Keratinocyte (primary cell): ENCODE data around the gene TWF2. TPM values are rescaled to one million over a fixed set of nuclear protein-coding genes. Genes with fewer than 3 reads are reported as not detected.

Experiments
- DNase-seq: peaks from one replicate; pipeline ENCODE4 v3.0.0-alpha.2; 2011; ENCODE audit warnings: low read depth, missing footprints, low spot score
- FAIRE-seq: peaks from 2 replicates; lab custom pipeline; 2011; peaks lifted over from hg19 to GRCh38; lab: Jason Lieb, UNC
- H2AFZ ChIP-seq: 2 replicates; pipeline ENCODE4 v1.6.0; 2012; ENCODE audit warnings: low read length, control low read depth, inconsistent platforms; ENCODE audit not compliant: control insufficient read depth
- H3K27ac ChIP-seq: 2 replicates; pipeline ENCODE4 v1.5.1; 2011; ENCODE audit warnings: low read length; ENCODE audit not compliant: control insufficient read depth, insufficient read depth
- H3K27me3 ChIP-seq: 3 replicates; pipeline ENCODE4 v1.6.0; 2011; ENCODE audit warnings: low read length; ENCODE audit not compliant: control insufficient read depth, insufficient read depth; ENCODE audit errors: extremely low read depth
- H3K36me3 ChIP-seq, 2 experiments: 2 replicates in 1 of 2; 3 replicates in 1 of 2; pipeline ENCODE4 v1.5.1; 2011; ENCODE audit warnings: low read length in 2 of 2, mild to moderate bottlenecking in 1 of 2; ENCODE audit not compliant: control insufficient read depth in 2 of 2, insufficient read depth in 2 of 2; ENCODE audit errors: extremely low read depth in 1 of 2
- H3K4me1 ChIP-seq: 3 replicates; pipeline ENCODE4 v1.5.1; 2011; ENCODE audit warnings: low read length; ENCODE audit not compliant: control insufficient read depth, insufficient read depth; ENCODE audit errors: extremely low read depth
- H3K4me2 ChIP-seq: 3 replicates; pipeline ENCODE4 v1.6.0; 2011; ENCODE audit warnings: low read depth, low read length; ENCODE audit not compliant: control insufficient read depth, insufficient read depth; ENCODE audit errors: extremely low read depth
- H3K4me3 ChIP-seq, 3 experiments: fragments of 200-600 bp in 1 of 3; sonication (generic) in 1 of 3; 2 replicates in 2 of 3; 3 replicates in 1 of 3; pipeline ENCODE4 v1.5.1; 2011 to 2016; ENCODE audit warnings: low read length in 3 of 3, mild to moderate bottlenecking in 3 of 3, control low read depth in 2 of 3, inconsistent platforms in 1 of 3, low read depth in 1 of 3, mixed read lengths in 1 of 3, mixed run types in 1 of 3, moderate library complexity in 1 of 3; ENCODE audit not compliant: control insufficient read depth in 2 of 3, insufficient read depth in 2 of 3; ENCODE audit errors: extremely low read depth in 1 of 3
- H3K79me2 ChIP-seq: 2 replicates; pipeline ENCODE4 v1.6.0; 2012; ENCODE audit warnings: low read length; ENCODE audit not compliant: control insufficient read depth, insufficient read depth
- H3K9ac ChIP-seq: 3 replicates; pipeline ENCODE4 v1.6.0; 2011; ENCODE audit warnings: low read length; ENCODE audit not compliant: control insufficient read depth, insufficient read depth; ENCODE audit errors: extremely low read depth
- H3K9me1 ChIP-seq: 3 replicates; pipeline ENCODE4 v1.6.0; 2011; ENCODE audit warnings: low read length; ENCODE audit not compliant: control insufficient read depth, insufficient read depth; ENCODE audit errors: extremely low read depth
- H3K9me3 ChIP-seq: 2 replicates; pipeline ENCODE4 v1.5.1; 2012; ENCODE audit warnings: low read depth, low read length; ENCODE audit not compliant: control insufficient read depth
- H4K20me1 ChIP-seq: 3 replicates; pipeline ENCODE4 v1.6.0; 2011; ENCODE audit warnings: low read length; ENCODE audit not compliant: control insufficient read depth, insufficient read depth; ENCODE audit errors: extremely low read depth
- EZH2 ChIP-seq: IDR thresholded peaks from one replicate; pipeline ENCODE4 v1.6.1; 2012; ENCODE audit warnings: inconsistent platforms, mild to moderate bottlenecking, low read length, moderate library complexity
- dilution Hi-C: fragments of 300-500 bp; cut with MboI; formaldehyde crosslinking; loops from one replicate; pipeline ENCODE4 v1.7.0; 2020; ENCODE audit warnings: low sequenced_read_pairs; ENCODE audit not compliant: extremely low pct_ligation_motif_present
- polyA plus RNA-seq, 5 experiments: library from polyadenylated mRNA; depleted of rRNA in 3 of 5; stranded (reverse) in 3 of 5; stranded (forward) in 1 of 5; unstranded in 1 of 5; fragments of >200 nt; gene quantifications; 1 replicate in 1 of 5; 2 replicates in 3 of 5; 3 replicates in 1 of 5; pipeline versions ENCODE4 v1.2.1 to v1.2.3, GENCODE V29; 2011 to 2012; ENCODE audit warnings: missing spikeins in 2 of 5, low read depth in 1 of 5, low replicate concordance in 1 of 5
- TF ChIP-seq, protein P1 (sequence below), 3 experiments: IDR thresholded peaks in 1 of 3; conservative IDR thresholded peaks in 1 of 3; optimal IDR thresholded peaks in 1 of 3; 2 replicates in 2 of 3; 3 replicates in 1 of 3; pipeline versions ENCODE3 to v1.5.1; 2011; ENCODE audit warnings: low read length in 3 of 3, mild to moderate bottlenecking in 3 of 3, moderate library complexity in 2 of 3, control low read depth in 1 of 3, inconsistent platforms in 1 of 3; ENCODE audit not compliant: insufficient read depth in 2 of 3; ENCODE audit errors: extremely low read depth in 1 of 3

TWF2 gene
- polyA plus RNA-seq, 1 donor (not counting 4 experiments of a cell fraction or from before 2014, with no cell fraction given), result 70.4 TPM

- Histone ChIP-seq H3K9me3 (no peaks in the 10 kb centered on the region), H3K9ac (no peak overlapping the region), H3K36me3 (peaks cover 8 to 31% of the 10 kb centered on the region in 2 experiments), H2AFZ (no peak overlapping the region), H3K4me3 (no peak overlapping the region), H4K20me1 (peaks cover 12% of the 10 kb centered on the region), H3K9me1 (no peaks in the 10 kb centered on the region), H3K27me3 (no peaks in the 10 kb centered on the region), H3K4me2 (no peak overlapping the region), H3K79me2 (peaks cover 83% of the 10 kb centered on the region), H3K4me1 (peaks cover 7% of the 10 kb centered on the region), H3K27ac (no peak overlapping the region)
- no peak for DNase-seq
- TF ChIP-seq EZH2, result no peak
- TF ChIP-seq, protein P1, sequence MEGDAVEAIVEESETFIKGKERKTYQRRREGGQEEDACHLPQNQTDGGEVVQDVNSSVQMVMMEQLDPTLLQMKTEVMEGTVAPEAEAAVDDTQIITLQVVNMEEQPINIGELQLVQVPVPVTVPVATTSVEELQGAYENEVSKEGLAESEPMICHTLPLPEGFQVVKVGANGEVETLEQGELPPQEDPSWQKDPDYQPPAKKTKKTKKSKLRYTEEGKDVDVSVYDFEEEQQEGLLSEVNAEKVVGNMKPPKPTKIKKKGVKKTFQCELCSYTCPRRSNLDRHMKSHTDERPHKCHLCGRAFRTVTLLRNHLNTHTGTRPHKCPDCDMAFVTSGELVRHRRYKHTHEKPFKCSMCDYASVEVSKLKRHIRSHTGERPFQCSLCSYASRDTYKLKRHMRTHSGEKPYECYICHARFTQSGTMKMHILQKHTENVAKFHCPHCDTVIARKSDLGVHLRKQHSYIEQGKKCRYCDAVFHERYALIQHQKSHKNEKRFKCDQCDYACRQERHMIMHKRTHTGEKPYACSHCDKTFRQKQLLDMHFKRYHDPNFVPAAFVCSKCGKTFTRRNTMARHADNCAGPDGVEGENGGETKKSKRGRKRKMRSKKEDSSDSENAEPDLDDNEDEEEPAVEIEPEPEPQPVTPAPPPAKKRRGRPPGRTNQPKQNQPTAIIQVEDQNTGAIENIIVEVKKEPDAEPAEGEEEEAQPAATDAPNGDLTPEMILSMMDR (optimal IDR thresholded peaks at IDR 0.05 in 1 of 3, IDR thresholded peaks at IDR 0.05 in 1 of 3, conservative IDR thresholded peaks at IDR 0.05 in 1 of 3; ENCODE audit: extremely low read depth in 1 of 3, insufficient read depth in 2 of 3, low read length in 3 of 3), result no peak
- FAIRE-seq, result no peak
- dilution Hi-C loops, result no loop called here
Measured at GRCh38 chr3:52269776-52270175, 30.8 kb upstream of the TWF2 start.

- Histone ChIP-seq H2AFZ (no peak overlapping the region), H3K27ac (no peak overlapping the region), H3K4me2 (no peak overlapping the region), H3K4me3 (no peak overlapping the region), H3K27me3 (no peaks in the 10 kb centered on the region), H3K9ac (no peak overlapping the region), H3K36me3 (peaks cover 14 to 34% of the 10 kb centered on the region in 2 experiments), H3K79me2 (peaks cover 82% of the 10 kb centered on the region), H3K9me1 (no peaks in the 10 kb centered on the region), H3K4me1 (peaks cover 7% of the 10 kb centered on the region), H4K20me1 (peaks cover 12% of the 10 kb centered on the region), H3K9me3 (no peaks in the 10 kb centered on the region)
- FAIRE-seq (no peak), DNase-seq (no peak)
- dilution Hi-C loops, result no loop called here
- no peak for TF ChIP-seq EZH2
- TF ChIP-seq, protein P1 (optimal IDR thresholded peaks at IDR 0.05 in 1 of 3, IDR thresholded peaks at IDR 0.05 in 1 of 3, conservative IDR thresholded peaks at IDR 0.05 in 1 of 3; ENCODE audit: extremely low read depth in 1 of 3, insufficient read depth in 2 of 3, low read length in 3 of 3), result no peak
Measured at GRCh38 chr3:52268036-52268435, 29.1 kb upstream of the TWF2 start.
